ENCODE data around the gene ZNF860.

DNA sequence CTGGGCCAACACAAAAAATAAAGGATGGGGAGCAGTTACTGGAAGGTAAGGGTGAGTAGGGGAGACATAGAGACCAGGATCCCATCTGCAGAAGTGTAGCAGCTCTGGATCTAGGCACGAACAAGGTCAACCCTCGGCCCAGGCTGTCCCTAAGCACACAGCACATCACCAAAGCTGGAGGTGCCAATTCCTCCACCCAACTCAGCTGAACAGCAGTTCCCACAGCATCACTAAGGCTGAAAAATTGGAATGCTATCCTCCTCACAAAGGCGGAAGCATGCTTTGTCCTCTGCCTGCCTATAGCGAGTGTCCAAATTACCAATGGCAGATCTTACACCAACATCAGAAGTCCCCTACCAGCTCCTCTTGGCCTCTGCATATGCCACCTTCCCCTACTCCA, 34.4 kb upstream of the ZNF860 start:
- TF ChIP-seq, protein P1, sequence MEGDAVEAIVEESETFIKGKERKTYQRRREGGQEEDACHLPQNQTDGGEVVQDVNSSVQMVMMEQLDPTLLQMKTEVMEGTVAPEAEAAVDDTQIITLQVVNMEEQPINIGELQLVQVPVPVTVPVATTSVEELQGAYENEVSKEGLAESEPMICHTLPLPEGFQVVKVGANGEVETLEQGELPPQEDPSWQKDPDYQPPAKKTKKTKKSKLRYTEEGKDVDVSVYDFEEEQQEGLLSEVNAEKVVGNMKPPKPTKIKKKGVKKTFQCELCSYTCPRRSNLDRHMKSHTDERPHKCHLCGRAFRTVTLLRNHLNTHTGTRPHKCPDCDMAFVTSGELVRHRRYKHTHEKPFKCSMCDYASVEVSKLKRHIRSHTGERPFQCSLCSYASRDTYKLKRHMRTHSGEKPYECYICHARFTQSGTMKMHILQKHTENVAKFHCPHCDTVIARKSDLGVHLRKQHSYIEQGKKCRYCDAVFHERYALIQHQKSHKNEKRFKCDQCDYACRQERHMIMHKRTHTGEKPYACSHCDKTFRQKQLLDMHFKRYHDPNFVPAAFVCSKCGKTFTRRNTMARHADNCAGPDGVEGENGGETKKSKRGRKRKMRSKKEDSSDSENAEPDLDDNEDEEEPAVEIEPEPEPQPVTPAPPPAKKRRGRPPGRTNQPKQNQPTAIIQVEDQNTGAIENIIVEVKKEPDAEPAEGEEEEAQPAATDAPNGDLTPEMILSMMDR (IDR thresholded peaks at IDR 0.05) = no peak
- no peak for TF ChIP-seq POLR2A (IDR thresholded peaks at IDR 0.05)
